Adrenal gland (tissue), 12 donors: Measurements from ENCODE around the gene LTC4S. TPM values are rescaled to one million over a fixed set of nuclear protein-coding genes. Genes with fewer than 3 reads are reported as not detected.

Experiments
- DNase-seq, 7 donors: peaks; one replicate each; pipeline ENCODE4 v3.0.0-alpha.2; 2019 to 2020
- H3K27ac ChIP-seq, 5 donors: fragments of 200-600 bp; sonication (generic) in 4 of 5; 1 replicate in 3 of 5; 2 replicates in 2 of 5; pipeline versions ENCODE4 v1.5.1 to v1.8.0; 2016 to 2020; ENCODE audit warnings: mild to moderate bottlenecking in 1 of 5
- H3K27me3 ChIP-seq: fragments of 200-600 bp; 2 replicates; pipeline ENCODE4 v1.8.0; 2021
- H3K36me3 ChIP-seq, 2 donors: fragments of 200-600 bp; replicated peaks in 1 of 2; 1 replicate in 1 of 2; 2 replicates in 1 of 2; pipeline versions ENCODE4 v1.5.1 to v1.8.0; 2018 to 2022
- H3K4me1 ChIP-seq, 2 donors: fragments of 200-600 bp; replicated peaks in 1 of 2; 1 replicate in 1 of 2; 2 replicates in 1 of 2; pipeline versions ENCODE4 v1.5.1 to v1.8.0; 2018 to 2021
- H3K4me3 ChIP-seq, 4 donors: fragments of 200-600 bp; sonication (generic) in 3 of 4; one replicate each; pipeline ENCODE4 v1.5.1; 2016 to 2018
- H3K9me3 ChIP-seq, 3 donors: fragments of 200-600 bp; sonication (generic) in 1 of 3; replicated peaks in 1 of 3; 1 replicate in 2 of 3; 2 replicates in 1 of 3; pipeline versions ENCODE4 v1.5.1 to v1.8.0; 2016 to 2021
- CTCF ChIP-seq, 6 experiments: fragments of 450-650 bp in 4 of 6; fragments of 200-600 bp in 2 of 6; sonication (generic) in 1 of 6; IDR thresholded peaks; 1 replicate in 5 of 6; 2 replicates in 1 of 6; pipeline versions ENCODE4 v1.5.1 to v1.8.0; 2016 to 2021; ENCODE audit warnings: antibody characterized with exemption in 6 of 6, mild to moderate bottlenecking in 2 of 6, moderate library complexity in 1 of 6
- POLR2A ChIP-seq, 2 donors: fragments of 450-650 bp; IDR thresholded peaks; one replicate each; pipeline ENCODE4 v1.6.1; 2017; ENCODE audit warnings: antibody characterized with exemption in 2 of 2, mild to moderate bottlenecking in 2 of 2, moderate library complexity in 1 of 2
- WGBS, 4 donors: extraction: QIAGEN DNeasy Blood & Tissue Kit in 2 of 4; methylation state at CpG; one replicate each; pipeline versions ENCODE4 v1.1.5 to v1.1.7; 2013 to 2017; 5-methylcytosine and 5-hydroxymethylcytosine counted together
- intact Hi-C, 2 donors: fragments of 100-400 bp; cut with DNase I; formaldehyde crosslinking; loops; one replicate each; pipeline versions ENCODE4 v1.14.1 to v1.15.0; 2022 to 2023
- polyA plus RNA-seq, 3 donors: library from polyadenylated mRNA; stranded (reverse); fragments of 200-250 nt in 2 of 3; fragments of 350-450 nt in 1 of 3; fragmentation: Illumina TruSeq in 1 of 3; extraction: RNeasy Lipid Tissue Mini Kit (QIAGEN cat#74804) in 1 of 3; gene quantifications; one replicate each; pipeline ENCODE4 v1.2.3, GENCODE V29; 2013 to 2014
- total RNA-seq, 9 donors: library from RNA; depleted of rRNA in 4 of 9; stranded (reverse); fragments of >200 nt in 4 of 9; fragments of 120-200 nt in 1 of 9; fragmentation: NEBNext Ultra II Directional in 1 of 9; extraction: Animal tissue kit (Norgen Biotek cat#: 25700) in 1 of 9; gene quantifications; one replicate each; pipeline versions ENCODE4 v1.1.0 to v1.2.4, GENCODE V29; 2013 to 2023
- donor health status: healthy with polysubstance abuse.
- donor health status: Bipolar disorder and iron deficiency.
- donor health status: DM: yes; HTN: yes; CAD: no.
- donor health status: DM: no; HTN: no; CAD: no.
- donor health status: DM: no; HTN: no; CAD: no.
- donor health status: DM: yes; HTN: yes; CAD: no.

The LTC4S gene
- total and polyA plus RNA-seq, 12 donors = 4.8 to 205 (median 24.1) TPM; not detected in 1

- Histone ChIP-seq H3K27me3 (no peaks in the 10 kb centered on the region), H3K9me3 (no peaks in the 10 kb centered on the region), H3K4me3 (peak overlapping the region in 1 of 4 donors; percentile 64), H3K4me1 (peaks cover 10 to 42% of the 10 kb centered on the region in 2 donors), H3K36me3 (peaks cover 0 to 25% of the 10 kb centered on the region in 2 donors), H3K27ac (peak overlapping the region in 3 of 5 donors; percentile 85 to 88 (median 86))
- 89 to 100% (median 92%) methylated on average over 2 to 3 of the region's 3 CpGs for WGBS, 4 donors
- intact Hi-C loops = no loop called here
- TF ChIP-seq POLR2A (IDR thresholded peaks at IDR 0.05) = no peak
- TF ChIP-seq CTCF (IDR thresholded peaks at IDR 0.05) = no peak
- DNase-seq = peak in 2 of 7 donors; percentile 13 to 21
These were observed 789 bp downstream of the LTC4S start for GRCh38 chr5:179794575-179794974.

GRCh38 chr5:179795049-179795862 is 1.5 kb downstream of the LTC4S start:
- Histone ChIP-seq H3K27me3 (no peaks in the 10 kb centered on the region), H3K4me1 (peaks cover 10 to 42% of the 10 kb centered on the region in 2 donors), H3K4me3 (peak overlapping the region in 2 of 4 donors; percentile 59 to 64), H3K27ac (peak overlapping the region; percentile 26 to 88 (median 85)), H3K36me3 (peaks cover 0 to 32% of the 10 kb centered on the region in 2 donors), H3K9me3 (no peaks in the 10 kb centered on the region)
- DNase-seq = peak in 6 of 7 donors; percentile 59 to 87 (median 66)
- TF ChIP-seq POLR2A (IDR thresholded peaks at IDR 0.05) (no peak), CTCF (IDR thresholded peaks at IDR 0.05) (peak in 1 of 6 experiments; percentile 11)
- 0 to 7% (median 4%) methylated on average over 8 to 53 of the region's 53 CpGs; no CpG with 5 or more reads in 1 of the 4 donors for WGBS, 4 donors
- intact Hi-C loops = loop anchor here in 1 of 2 donors (5.0 kb wide), 1 partner anchor 33 kb away; no protein-coding TSS in a partner anchor

GRCh38 chr5:179795863-179796833 is 2.4 kb downstream of the LTC4S start:
- Histone ChIP-seq H3K36me3 (peaks cover 0 to 40% of the 10 kb centered on the region in 2 donors), H3K4me1 (peaks cover 10 to 42% of the 10 kb centered on the region in 2 donors), H3K27me3 (no peaks in the 10 kb centered on the region), H3K27ac (peak overlapping the region; percentile 63 to 88 (median 85)), H3K9me3 (no peaks in the 10 kb centered on the region), H3K4me3 (peak overlapping the region in 2 of 4 donors; percentile 59 to 64)
- peak; percentile 78 to 87 (median 84) for DNase-seq
- TF ChIP-seq POLR2A (IDR thresholded peaks at IDR 0.05) (peak; percentile 48 to 53), CTCF (IDR thresholded peaks at IDR 0.05) (peak; percentile 19 to 96 (median 64))
- intact Hi-C loops = loop anchor here in 1 of 2 donors (5.0 kb wide), 1 partner anchor 34 kb away; no protein-coding TSS in a partner anchor
- 2 to 8% (median 3%) methylated on average over 10 to 113 of the region's 113 CpGs for WGBS, 4 donors
